Ishikawa (cell line): Measurements from ENCODE around the gene TNIK.

ENCODE experiments used
- EGR1 ChIP-seq: IDR thresholded peaks from 2 replicates; pipeline ENCODE4 v1.6.1; 2012
- EP300 ChIP-seq: IDR thresholded peaks from 2 replicates; pipeline ENCODE4 v1.6.1; 2012; ENCODE audit warnings: borderline replicate concordance
- FOXM1 ChIP-seq: IDR thresholded peaks from 2 replicates; pipeline ENCODE4 v1.6.1; 2012; ENCODE audit warnings: low read depth, borderline replicate concordance
- RAD21 ChIP-seq: IDR thresholded peaks from 2 replicates; pipeline ENCODE4 v1.6.1; 2012; ENCODE audit warnings: low read depth
- REST ChIP-seq: IDR thresholded peaks from 2 replicates; pipeline ENCODE4 v1.6.1; 2012; ENCODE audit warnings: low read depth, mild to moderate bottlenecking
- TAF1 ChIP-seq: IDR thresholded peaks from 2 replicates; pipeline ENCODE4 v1.6.1; 2012; ENCODE audit warnings: low read depth, mild to moderate bottlenecking
- TEAD4 ChIP-seq: IDR thresholded peaks from 2 replicates; pipeline ENCODE4 v1.6.1; 2012

- TF ChIP-seq EGR1: no peak
- no peak for TF ChIP-seq EP300
- TF ChIP-seq TAF1: no peak
- TF ChIP-seq TEAD4: no peak
- TF ChIP-seq RAD21: no peak
- no peak for TF ChIP-seq FOXM1
- TF ChIP-seq REST: no peak
These were observed 199.7 kb downstream of the TNIK start for GRCh38 chr3:171260466-171260865.
